Measurements from ENCODE around the gene ZNF554. TPM values are rescaled to one million over a fixed set of nuclear protein-coding genes. Genes with fewer than 3 reads are reported as not detected.

The ZNF554 gene
- total and polyA plus RNA-seq, 2 experiments from 2014 or later: 2.0 to 7.5 TPM

GRCh38 chr19:2834294-2834871, 14.7 kb downstream of the ZNF554 start:
- no peaks in the 10 kb centered on the region for H3K4me1 ChIP-seq (ENCODE audit: insufficient read depth)
- H3K4me1 Mint-ChIP-seq: no peaks in the 10 kb centered on the region
- TF ChIP-seq REST (IDR thresholded peaks at IDR 0.05; ENCODE audit: unreplicated experiment) (no peak), ETS1 (IDR thresholded peaks at IDR 0.05) (no peak), CTCF (conservative IDR thresholded peaks at IDR 0.05; ENCODE audit: low read depth in 2 of 2) (no peak), EZH2 (IDR thresholded peaks at IDR 0.05; ENCODE audit: low read depth, unreplicated experiment) (no peak), ZNF331 (CRISPR knock-in tag; IDR thresholded peaks at IDR 0.05; ENCODE audit: low read depth) (no peak), EZH2phosphoT487 (IDR thresholded peaks at IDR 0.05; ENCODE audit: unreplicated experiment) (no peak), CREB1 (CRISPR knock-in tag; IDR thresholded peaks at IDR 0.05; ENCODE audit: low read depth) (no peak), ZNF462 (CRISPR knock-in tag; IDR thresholded peaks at IDR 0.05) (no peak), STAT1 (IDR thresholded peaks at IDR 0.05; ENCODE audit: unreplicated experiment) (no peak), JUNB (IDR thresholded peaks at IDR 0.05; ENCODE audit: unreplicated experiment) (no peak), POLR2AphosphoS5 (IDR thresholded peaks at IDR 0.05; ENCODE audit: low read depth) (no peak), NANOG (IDR thresholded peaks at IDR 0.05; ENCODE audit: borderline replicate concordance) (no peak), ZNF114 (CRISPR knock-in tag; IDR thresholded peaks at IDR 0.05) (no peak)
- peaks cover 8% of the 10 kb centered on the region for H3K27me3 Mint-ChIP-seq (ENCODE audit: insufficient read depth, low read depth, poor library complexity)
- H3K79me2 ChIP-seq (replicated peaks; ENCODE audit: insufficient read depth): no peaks in the 10 kb centered on the region
- H3F3A ChIP-seq (replicated peaks; ENCODE audit: low read depth): no peaks in the 10 kb centered on the region
- H3K9me3 Mint-ChIP-seq: peaks cover 94% of the 10 kb centered on the region
- H3K4me3 Mint-ChIP-seq: no peak overlapping the region
- DNase-seq (ENCODE audit: low spot score) (no peak), ATAC-seq (no peak)
- H3K9me2 ChIP-seq (ENCODE audit: insufficient read depth): no peaks in the 10 kb centered on the region
- peaks cover 32% of the 10 kb centered on the region for H3K36me3 ChIP-seq (ENCODE audit: insufficient read depth)
- no peaks in the 10 kb centered on the region for H3K27me3 ChIP-seq (ENCODE audit: insufficient read depth)
- H3K4me2 ChIP-seq: no peak overlapping the region
- H3K4me3 ChIP-seq: no peak overlapping the region
- H4K20me1 ChIP-seq (replicated peaks; ENCODE audit: insufficient read depth): no peaks in the 10 kb centered on the region
- no peak overlapping the region for H3K27ac ChIP-seq (ENCODE audit: low read depth)
- H3K27ac Mint-ChIP-seq: no peak overlapping the region
- H3K36me3 Mint-ChIP-seq (ENCODE audit: low read depth): peaks cover 80% of the 10 kb centered on the region
- H2AFZ ChIP-seq: no peak overlapping the region

All from GM23338 (cell line).